COR-L47 (cell line): ENCODE data around the gene SFMBT1.

Experiments
- DNase-seq: peaks from one replicate; lab custom pipeline; 2025; lab: John Stamatoyannopoulos, UW

SFMBT1 gene

DNA sequence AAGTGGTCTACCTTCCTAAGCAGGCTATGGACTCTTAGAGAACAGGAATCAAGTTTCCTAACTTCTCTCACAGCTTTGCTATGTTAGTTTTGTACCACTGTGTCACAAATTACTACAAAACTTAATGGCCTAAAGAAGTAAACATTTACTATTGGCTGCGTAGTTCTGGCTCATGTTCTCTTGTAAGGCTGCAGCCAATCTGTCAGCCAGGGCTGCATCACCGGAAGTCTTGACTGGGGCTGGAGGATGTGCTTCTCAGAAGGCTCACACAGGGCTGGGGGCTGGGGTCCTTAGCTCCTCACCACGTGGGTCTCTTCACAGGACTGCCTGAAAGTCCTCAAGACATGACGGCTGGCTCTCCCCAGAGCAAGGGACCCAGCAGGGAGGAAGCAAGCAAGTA, 164.0 kb downstream of the SFMBT1 start:
- DNase-seq = no peak

DNA sequence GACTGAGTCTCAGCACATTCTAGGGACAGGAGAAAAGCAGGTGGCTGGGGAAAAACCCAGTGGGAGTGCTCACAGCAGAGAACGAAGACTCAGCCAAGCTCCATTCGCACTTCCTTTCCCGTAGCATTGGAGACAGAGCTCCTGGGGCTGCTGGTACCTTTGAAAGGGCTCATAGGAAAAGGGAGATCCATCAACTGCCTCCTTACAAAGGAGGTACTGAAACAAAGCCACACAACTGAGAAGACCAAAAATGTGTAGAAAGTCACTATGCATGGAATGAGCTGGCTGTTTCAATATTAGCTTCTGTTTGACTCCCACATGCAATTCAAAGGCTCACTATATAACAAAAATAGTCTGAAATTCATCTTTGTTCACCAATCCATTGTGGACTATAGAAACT, 165.4 kb downstream of the SFMBT1 start:
- DNase-seq = no peak

DNA sequence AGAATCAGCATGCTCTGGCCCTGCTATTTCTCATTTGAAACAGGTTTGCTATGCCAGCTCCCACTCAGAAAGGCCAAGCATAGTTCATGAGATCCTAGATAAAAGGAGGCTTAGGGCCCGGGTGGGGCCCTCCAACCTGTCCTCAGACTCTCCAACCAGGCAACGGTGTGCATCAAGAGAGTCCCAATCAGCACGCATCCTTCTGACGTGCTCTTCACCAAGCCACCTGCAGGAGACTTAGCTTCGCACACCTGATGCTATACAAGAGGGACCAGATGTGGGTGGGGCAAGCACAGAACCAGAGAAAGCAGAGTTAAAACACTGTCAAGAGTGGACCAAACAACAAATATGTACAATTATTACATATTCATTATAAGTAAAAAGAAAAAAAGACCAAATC, 165.8 kb downstream of the SFMBT1 start:
- DNase-seq = no peak

DNA sequence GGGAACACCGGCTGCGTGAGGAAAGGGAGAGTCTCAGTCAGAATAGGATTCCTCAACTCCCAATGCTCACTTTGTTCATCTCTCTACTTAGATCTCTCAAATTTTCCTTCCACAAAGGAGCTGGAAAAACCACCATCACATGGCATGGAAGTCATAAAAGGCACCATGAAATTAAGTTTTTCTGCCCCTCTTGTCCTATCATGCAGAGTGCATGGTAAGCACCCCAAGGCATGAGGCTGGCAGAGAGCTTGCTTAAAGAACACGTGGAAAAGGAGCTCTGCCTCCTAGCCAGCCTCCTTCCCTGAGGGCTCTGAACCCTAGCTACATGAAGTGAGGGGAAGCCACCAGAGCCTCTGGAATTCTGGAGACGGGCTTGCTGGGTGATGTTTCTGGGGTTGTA, 166.3 kb downstream of the SFMBT1 start:
- DNase-seq = no peak

DNA sequence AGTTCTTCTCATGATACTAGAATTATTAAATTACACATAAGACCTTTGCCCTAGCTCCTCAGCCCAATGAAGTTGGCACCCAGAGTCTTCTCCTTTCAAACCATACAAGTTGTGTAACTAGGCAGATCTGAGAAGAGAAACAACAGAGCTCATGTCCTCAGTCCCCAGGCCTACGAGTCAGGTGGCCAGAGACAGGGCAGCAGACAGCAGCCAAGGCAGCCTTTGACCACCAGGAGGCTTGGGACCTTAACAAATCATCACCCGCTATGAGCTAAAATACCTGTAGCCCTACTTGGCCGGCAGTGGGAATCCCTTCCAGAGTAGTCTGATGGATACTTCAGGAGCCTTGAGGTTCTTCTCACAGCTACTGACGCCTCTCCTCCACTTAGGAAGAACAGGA, 166.8 kb downstream of the SFMBT1 start:
- DNase-seq = no peak

DNA sequence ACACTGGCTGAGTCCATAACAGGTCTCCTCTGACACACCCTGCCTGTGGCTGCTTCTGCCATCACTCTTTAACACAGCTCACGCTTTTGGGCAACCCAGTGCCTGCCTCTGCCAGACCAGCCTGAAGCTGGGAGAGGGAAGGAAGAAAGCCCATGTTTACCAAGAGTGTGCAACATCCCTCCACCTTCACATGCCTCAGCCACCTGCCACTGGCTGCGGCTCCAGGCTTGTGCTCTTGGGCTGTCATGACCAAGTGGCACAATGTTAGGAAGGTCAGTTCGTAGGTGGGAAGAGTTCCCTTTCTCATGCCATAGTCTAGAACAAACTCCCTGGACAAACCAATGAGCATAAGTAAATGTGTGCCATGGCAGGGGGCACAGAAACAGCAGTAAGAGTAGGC, 168.8 kb downstream of the SFMBT1 start:
- no peak for DNase-seq

DNA sequence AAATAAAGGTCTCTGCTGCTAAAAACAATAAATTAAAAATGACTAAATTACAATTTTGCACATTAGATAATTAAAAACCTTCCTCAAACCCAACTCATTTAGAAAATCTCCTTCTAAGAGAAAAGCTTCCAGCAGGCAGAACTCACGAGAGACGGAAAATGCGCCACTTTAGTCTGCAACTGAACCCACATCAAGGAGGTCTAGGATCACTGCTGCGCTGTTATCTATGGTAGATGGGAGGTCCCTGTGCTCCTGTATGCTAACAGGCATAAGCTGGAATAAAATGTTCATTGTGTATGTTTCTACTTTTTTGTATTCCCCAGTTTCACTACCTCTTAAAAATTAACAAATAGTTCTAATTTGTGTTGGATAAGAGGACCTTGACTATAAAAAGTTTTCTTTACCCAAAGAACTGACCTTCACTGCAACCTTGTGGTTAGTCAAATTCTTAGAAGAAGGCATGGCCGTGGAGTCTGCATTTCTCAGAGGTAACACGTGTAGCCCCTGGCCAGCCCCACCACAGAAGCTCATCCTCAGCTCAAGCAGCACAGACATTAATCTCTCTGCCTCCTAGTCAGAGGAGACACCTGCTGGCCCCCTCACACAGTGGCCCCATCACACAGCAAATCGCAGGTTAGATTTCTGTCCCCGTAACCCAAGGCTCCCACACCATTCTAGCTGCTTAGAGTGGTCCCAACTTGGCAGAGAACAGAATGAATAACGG, 170.8 kb downstream of the SFMBT1 start:
- no peak for DNase-seq

DNA sequence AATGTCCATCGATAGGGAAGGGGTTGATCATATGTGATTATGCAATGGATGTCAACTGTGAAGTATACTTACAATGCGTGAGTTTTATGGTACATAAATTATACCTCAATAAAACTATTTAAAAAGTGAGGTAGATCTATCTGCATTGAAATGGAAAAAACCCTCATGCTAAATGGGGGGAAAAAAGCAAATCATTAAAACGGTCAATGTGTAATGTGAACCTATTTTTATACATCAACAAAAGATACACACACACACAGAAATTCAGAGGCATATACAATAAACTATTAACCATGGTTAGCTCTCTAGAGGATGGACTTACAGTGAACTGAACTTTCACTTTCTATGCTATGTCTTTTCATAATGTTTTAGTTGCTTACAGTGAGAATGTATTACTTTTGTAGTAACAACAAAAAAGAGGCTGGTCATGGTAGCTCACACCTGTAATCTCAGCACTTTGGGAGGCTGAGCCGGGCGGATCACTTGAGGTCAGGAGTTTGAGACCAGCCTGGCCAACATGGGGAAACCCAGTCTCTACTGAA, 171.6 kb downstream of the SFMBT1 start:
- no peak for DNase-seq

DNA sequence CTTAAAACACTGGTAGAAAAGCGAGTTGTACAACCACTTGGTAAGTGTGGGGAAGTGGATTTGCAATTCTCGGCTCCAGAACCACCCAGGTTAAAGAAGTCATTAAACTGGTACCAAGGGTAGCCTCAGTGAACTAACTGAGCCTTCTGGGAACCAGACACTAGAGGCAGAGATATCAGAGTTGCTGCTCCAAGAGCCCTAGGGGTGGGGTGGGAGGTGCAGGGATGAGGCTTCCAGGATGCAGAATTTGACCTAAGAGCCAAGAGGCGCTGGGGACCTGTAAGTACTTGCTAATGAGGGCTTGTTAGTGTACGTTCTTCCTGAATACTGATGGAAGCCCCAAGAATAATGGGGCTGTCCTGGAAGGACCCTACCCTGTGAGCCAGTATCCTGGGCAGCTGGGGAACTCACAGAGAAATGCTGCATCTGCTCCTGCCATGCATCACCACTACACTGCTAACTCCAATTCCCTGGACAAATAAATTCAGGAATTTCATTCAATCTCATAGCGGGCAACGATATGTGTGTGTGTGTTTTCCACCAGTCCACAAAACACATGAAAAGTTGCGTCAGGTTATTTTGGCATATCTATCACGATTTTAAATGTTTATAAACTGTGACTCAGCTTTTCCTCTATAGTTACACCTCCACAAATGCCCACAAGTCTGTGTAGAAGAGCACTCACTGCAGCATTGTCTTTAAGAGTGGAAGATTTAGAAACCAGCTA, 172.3 kb downstream of the SFMBT1 start:
- no peak for DNase-seq

DNA sequence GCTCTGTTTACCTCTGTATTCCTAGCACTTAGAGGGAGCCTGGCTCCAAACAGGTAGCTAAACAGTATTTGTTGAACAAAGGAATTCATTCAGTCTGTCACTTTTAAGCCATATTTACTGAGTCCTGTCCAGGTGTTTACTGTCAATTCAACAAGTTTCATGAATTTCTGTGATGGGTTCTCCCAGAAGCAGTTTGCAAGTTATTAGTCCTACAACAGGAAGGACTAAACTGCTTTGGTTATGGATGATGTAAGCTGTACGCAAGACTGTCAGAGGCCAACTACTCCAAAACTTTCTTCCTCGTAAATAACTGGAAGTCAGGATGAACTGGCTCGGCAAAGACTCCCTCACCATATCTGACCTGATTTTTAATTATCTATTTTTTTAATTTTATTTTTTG, 173.6 kb downstream of the SFMBT1 start:
- DNase-seq = no peak

DNA sequence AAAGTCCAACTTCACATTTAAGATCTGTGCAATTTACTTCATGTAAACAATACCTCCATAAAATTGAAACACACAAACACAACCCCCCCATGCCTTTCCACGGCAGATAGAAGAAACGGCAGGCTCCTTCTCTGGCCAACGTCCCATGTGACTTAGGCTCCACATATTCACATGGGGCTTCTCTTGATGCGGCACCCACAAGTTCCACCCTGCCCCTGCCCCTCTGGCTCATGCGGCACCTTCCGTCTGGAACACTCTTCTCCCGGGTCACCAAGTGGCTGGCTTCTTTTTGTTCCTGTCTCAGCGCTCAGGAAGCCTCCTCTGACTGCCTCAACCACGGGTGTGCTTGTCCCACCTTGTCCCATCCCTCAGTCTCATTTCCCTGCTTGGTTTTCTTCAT, 174.1 kb downstream of the SFMBT1 start:
- DNase-seq = no peak

DNA sequence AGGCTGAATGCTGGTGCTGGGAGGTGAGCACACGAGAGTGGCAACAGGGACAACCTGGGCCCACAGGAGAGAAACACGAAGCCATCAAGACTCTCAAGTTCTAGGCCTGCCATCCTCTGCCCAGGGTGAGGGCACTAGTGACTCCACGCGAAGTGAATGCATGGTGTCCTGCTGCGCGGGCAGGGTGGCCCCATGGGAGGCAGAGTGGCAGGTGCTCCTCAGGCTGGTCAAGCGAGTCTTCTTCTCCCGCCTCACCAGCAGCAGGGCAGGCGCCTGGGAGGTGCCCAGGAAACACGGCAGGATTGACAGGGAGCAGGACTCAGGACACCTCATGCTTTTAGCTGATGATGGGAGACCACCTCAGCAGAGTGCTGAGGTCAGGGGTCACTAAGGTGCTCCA, 175.4 kb downstream of the SFMBT1 start:
- no peak for DNase-seq

DNA sequence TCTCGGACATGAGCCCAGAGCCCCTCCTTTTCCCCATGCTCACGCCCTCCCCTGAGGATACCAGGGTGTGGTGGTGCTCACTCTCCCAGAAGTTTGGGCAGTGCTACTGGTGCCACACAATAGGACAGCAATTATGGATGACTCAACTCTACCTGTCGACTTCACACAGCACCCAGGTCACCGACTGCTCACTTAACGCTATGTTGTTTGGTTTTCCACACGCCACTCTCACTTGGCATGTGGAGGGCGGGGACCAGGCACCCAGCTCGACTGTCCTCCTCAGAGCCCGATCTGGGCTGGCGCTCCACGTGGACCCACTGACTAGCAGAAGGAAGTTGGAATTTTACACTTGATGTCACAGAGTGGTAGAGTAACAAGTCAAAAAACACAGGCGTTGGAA, 179.4 kb downstream of the SFMBT1 start:
- DNase-seq = no peak

DNA sequence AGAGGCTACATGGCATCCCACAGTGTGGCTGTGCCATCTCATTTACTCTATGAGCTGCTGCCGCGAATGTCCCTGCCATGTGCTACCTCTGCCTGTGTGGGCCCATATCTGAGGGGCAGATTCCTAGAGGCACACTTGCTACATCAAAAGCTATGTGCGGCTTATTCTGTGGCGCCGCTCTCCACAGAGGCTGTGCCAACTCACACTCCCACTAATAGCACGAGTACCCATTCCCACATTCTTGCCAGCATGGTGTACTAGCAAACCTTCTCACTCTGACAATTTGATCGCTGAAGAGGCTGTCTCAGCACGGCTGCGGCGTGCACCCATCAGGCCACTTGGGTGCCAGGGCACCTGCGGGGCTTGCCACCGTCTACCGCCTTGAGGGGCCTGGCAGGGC, 179.9 kb downstream of the SFMBT1 start:
- DNase-seq = no peak

DNA sequence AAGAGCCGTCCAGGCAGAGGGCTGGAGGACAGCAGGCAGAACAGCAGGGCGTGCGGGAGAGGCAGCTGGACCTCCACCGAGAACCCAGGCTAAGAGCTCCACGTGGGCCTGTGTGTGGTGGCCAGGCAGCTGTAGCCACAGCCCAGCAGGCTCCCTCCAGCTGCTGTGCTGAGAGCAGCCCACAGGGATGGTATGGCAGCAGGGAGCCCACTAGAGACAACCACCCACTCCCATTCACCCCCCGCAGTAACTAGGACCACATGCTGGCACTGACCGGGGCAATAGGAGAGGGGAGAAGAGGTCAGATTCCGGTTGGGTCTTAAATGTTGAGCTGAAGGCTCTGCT, 185.5 kb downstream of the SFMBT1 start:
- DNase-seq = peak; percentile 12

DNA sequence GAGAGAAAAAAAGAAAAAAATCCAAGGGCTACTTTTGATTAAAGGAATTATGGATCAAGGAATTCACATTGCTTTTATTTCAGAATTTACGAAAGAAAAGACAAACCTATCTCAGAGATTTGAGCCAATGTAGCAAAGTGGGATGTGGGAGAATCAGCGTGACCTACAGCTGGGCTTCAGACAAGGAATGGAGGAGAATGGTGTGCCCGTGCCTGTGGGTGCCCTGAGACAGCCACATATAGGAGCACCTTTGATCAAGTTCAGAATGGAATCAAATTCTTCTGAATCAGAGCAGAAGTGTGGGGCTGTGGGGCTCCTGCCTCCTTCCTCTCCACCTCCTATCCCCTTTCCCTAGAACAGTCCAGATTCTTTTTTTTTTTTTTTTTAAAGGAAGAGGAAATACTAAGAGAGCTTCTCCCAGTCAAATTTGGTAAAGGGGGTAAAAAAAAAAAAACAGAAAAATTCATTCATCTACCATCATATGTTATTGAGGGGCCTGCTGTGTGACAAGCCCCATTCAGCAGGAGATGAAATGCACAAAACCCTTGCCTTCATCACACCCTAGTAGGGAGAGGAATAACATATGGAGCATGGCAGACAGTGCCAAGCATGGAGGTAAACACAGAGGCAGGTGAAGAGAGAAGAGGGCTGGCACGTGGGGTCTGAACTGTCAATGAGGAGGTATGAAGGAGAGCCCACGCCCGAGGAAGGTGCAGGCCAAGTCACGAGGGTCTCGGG, 186.0 kb downstream of the SFMBT1 start:
- no peak for DNase-seq

DNA sequence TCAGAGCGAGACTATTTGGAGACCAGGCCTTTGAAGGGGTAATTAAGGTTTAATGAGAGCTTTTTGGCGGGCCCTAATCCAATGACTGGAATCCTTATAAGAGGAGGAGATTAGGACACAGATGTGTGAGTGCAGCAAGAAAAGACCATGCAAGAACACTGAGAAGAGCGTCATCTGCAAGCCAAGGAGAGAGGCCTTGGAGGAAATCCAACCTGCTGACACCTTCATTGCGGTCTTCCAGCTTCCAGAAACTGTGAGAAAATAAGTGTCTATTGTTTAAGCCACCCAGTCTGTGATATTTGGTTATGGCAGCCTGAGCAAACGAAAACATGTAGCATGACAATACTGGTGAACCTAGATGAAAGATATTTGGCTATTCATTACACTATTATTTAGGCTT, 188.0 kb downstream of the SFMBT1 start:
- no peak for DNase-seq

DNA sequence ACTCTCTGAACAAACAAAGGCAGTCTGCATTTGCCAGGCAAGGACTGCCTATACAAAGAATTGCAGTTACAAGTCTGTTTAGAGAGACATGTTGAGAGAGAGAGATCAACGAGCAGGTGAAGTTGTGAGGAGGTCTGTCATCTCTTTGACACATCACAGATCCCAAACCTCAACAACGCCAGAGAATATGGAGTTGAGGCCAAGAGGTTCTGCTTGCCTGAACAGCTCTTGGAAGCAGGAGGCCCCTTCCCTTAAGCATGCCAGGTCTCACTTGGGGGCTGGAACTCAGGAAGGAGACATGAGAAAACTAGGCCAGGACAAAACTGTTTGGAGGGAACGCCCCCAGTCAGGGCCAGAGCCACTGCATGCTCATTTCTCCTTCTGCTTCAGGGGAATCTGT, 188.7 kb downstream of the SFMBT1 start:
- no peak for DNase-seq

DNA sequence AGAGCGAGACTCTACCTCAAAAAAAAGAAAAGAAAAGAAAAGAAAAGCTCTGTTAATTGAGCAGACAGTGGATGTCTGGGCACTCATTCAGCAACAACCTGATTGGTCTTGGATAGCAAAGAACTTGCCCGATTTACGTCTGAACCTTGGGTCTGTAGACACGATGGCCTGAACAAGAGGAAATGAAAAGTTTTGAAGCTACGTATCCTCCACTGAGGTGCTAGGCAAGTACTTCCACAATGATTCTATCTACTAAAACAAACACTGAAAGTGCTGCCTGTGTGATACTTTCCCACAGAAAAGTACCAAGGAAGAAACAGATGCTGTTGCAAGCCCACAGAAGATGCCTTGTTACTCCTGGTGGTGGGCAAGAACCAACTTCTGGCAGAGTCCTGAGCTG, 189.2 kb downstream of the SFMBT1 start:
- DNase-seq = no peak

DNA sequence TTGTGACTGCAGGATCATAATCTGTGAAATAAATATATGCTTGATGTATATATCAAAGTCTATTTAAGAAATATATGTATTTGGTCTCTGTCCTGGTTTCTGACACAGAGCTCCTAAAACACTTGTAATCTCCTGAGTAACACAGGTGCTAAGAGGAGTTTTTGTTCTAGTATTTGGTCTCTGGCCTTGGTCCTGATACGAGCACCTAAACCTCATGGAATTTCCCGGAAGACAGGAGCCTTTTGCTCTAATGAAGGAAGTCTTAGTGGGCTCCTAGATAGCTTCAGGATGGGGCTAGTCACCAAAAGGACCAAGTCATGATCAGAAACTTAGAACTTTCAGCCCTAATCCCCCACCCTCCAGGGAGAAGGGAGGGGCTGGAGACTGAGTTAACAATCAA, 191.9 kb downstream of the SFMBT1 start:
- no peak for DNase-seq
